OCI-LY3 (cell line): ENCODE data around the gene ZNF408.

Experiments
- CTCF ChIP-seq: fragments of 200-600, 300-600 bp; sonication (generic); IDR thresholded peaks from 2 replicates; pipeline ENCODE4 v1.5.1; 2014; ENCODE audit warnings: antibody characterized with exemption, low read length, low read depth
- EZH2phosphoT487 ChIP-seq: fragments of 200-600 bp; shearing (Covaris generic); IDR thresholded peaks from 2 replicates; pipeline ENCODE4 v1.6.1; 2018; ENCODE audit warnings: antibody characterized with exemption, mixed run types, low read depth

- TF ChIP-seq CTCF (no peak), EZH2phosphoT487 (no peak)
Measured at GRCh38 chr11:46706886-46707285, 6.1 kb downstream of the ZNF408 start.
